GM21576 (cell line): ENCODE results near the gene RBM20.

ENCODE experiments used
- ATAC-seq: cut with Tn5 transposase; IDR thresholded peaks from one replicate; pipeline ENCODE4 v1.9.1; 2021; ENCODE audit warnings: mild to moderate bottlenecking, moderate library complexity; ENCODE audit not compliant: unreplicated experiment

RBM20 gene

GRCh38 chr10:110863361-110863760, 219.2 kb downstream of the RBM20 start:
- no peak for ATAC-seq

DNA sequence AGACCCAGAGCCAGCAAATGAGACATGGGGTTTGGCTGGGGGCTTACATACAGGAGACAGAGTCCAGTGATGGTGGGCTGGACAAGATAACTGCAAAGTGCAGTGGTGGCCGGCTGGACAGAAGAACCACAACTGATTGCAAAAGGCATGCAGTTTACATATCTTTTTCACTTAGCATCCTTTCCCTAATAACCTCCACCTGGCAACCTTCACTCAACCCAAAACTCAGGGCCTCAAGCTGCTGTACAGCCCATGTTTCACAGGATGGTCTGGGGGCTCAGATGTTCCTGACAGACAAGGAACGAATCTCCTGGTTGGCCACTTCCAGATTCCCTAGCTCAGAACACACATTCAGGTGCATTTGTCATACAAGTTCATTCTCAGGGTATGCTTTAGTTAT, 219.8 kb downstream of the RBM20 start:
- ATAC-seq = no peak

- ATAC-seq = peak; percentile 53
Measured at GRCh38 chr10:110864662-110865140, 220.6 kb downstream of the RBM20 start.

- no peak for ATAC-seq
Measured at GRCh38 chr10:110865186-110865808, 221.2 kb downstream of the RBM20 start.

GRCh38 chr10:110865809-110866482, 221.8 kb downstream of the RBM20 start:
- peak; percentile 19 for ATAC-seq

DNA sequence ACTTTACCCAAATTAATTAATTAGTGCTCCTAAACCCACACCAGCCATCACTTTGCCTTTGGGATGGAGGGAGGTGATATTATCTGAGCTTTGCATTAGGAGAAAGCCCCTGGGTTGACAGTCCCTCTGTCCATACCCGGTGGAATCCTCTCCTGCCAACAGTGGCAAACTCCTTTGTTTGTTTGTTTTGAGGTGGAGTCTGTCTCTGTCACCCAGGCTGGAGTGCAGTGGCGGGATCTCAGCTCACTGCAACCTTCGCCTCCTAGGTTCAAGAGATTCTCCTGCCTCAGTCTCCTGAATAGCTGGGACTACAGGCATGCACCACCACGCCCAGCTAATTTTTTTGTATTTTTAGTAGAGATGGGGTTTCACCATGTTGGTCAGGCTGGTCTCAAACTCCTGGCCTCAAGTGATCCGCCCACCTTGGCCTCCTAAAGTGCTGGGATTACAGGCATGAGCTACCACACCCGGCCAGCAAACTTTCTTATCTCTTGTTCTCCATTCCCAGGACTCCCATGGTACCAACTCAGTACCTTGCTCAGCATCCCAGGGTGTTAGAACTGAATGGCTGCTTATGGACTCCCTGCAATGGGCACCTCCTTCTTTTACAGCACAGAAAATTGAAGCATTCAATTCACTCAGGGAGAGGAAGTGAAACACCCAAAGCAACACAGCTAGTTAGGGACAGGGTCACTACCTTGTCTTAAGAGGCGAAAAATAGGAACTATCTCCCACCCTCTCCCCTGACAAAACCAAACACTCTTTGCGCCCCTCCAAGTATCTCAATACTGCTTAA, 223.1 kb downstream of the RBM20 start:
- ATAC-seq = peak; percentile 31

- ATAC-seq = no peak
Measured at GRCh38 chr10:110867807-110868465, 223.8 kb downstream of the RBM20 start.

DNA sequence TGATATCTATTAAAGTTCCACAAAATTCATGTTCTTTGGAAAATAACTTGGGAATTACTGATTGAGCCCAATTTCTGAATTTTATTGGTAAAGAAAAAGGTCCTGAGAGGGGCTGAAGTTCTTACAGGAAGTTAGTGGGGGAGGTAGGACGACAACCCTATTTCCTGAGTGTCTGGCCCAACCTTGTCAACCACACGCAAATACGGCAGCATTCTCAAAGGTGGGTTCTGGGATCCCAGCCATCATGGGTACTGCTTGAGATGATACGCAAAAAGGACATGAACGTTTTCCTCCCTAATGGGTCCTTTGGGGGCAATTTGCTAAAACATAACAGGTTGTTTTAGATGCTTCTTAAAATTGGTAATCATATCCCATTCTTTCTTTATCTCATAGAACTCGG, 224.8 kb downstream of the RBM20 start:
- ATAC-seq = peak; percentile 12

DNA sequence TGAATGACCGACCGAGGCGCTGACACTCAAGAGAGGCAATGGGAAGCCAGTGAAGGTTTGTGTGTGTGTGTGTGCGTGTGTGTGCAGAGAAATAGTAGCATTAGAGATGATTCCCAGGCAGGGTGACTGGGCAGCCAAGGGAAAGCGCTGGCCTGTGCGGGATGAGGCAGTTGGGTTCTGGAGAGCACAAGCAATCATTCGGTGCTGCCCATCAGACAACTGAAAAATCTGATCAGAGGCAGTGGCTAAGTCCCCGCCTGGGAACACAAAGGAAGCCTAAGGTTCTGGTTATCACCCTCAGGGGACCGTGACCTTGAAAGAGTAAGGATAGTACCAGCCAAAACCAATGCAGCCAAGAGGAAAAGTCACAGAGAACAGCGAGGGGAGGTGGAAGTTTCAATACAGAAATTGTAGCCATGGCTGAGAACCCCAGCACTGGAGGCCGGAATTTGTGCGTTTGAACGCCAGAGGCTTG, 226.7 kb downstream of the RBM20 start:
- no peak for ATAC-seq

DNA sequence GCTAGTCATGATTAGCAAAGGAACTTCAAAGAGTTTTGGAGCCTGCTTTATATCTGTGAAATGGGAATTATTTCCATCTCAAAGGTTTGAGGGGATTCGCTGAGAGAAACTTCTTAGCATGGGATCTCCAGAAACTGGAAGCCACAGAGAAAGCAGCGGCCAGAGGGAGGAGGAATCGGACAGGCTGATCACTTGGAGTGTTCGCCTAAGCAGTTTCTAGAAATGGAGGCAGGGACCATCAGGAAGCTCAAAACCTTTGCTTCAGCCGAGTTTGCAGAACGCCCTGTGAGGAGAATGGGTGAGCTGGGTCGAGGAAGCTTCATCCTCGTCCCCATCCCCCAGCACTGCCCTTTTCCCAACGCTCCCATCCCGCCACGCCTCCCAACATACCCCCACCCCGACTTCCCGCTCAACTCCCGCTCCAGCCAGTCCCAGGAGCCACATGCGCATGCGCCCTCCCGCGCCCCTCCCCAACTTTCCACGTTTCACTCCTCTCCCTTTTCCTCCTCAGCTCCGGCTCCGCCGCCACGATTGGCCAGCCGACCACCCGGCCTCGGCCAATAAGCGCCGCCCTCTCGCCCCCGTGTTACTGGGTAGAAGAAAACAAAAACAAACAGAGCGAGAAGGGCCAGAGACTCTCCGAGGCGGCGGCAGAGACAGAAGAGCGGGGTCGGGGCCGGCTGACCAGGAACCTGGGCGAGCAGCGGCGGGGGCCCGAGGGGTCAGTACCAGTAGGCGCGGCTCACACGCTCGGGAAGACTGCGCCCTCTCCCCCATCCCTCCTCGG, 227.4 kb downstream of the RBM20 start, which contains the start of gene PDCD4:
TSS of gene PDCD4 (plus strand) at position 631 of the 787 bp plus-strand sequence. CDS start 4,100 bp downstream, outside the sequence.
- peak; percentile 67 for ATAC-seq

DNA sequence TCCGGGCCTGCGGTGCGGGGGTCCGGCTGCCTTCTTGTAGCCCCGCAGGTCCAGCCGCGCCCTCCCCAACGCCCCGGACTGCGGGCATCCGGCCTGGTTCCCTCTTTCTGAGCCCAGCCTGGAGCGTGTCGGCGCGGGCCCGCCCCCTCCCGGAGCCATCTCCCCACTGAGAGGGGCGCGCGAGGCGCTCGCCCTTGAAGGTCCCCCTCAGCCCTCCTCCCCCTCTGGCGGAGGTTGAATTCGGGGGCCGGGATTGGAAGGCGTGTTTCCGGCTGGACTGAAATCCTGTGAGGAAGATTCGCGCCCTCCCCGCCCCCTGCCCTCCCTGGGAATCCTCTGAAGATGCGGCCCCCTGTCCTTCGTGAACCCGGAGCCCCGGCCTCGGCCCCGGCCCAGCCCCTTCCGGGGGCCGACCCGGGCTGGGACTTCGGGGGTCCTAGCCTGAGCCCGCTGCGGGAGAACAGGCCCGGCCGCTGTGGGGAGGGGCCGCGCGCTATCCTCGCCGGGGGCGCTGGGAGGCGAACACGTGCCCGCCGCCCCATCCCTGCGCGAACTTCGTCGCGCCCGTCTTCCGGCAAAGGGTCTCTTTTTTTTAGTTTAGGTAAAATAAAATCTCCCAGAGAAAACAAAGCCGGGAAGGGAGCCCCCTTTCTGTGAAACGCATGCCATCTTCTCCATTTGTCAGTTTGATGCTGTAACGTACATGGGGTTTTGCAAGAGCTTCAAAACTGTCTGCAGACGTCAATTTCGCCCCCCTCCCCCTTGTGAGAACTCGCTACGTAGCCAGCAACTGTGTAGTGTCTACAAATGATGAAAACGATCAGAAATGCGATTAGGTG, 228.2 kb downstream of the RBM20 start:
- peak; percentile 34 for ATAC-seq

GRCh38 chr10:110872984-110873923, 229.1 kb downstream of the RBM20 start:
- no peak for ATAC-seq

DNA sequence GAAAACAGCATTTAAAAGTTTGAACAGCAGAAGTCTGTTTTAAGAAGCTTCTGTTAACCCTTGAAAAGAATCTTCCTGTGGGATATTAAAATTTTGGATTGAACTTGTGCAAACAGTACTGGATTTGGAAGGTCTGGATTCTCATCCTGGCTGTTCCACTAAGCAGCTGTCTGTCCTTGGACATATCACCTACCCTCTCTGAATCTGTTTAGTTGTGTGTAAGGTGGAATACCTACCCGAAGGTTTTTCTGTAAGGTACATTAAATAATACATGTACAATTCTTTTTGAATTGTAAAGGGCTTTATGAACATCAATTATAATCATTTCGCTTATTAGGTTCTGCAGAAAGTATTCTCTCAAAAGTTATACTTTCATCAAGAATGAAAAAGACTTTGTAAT, 229.8 kb downstream of the RBM20 start:
- ATAC-seq = no peak

GRCh38 chr10:110876000-110876399, 231.9 kb downstream of the RBM20 start:
- no peak for ATAC-seq

GRCh38 chr10:110876788-110877187, 232.7 kb downstream of the RBM20 start:
- no peak for ATAC-seq

GRCh38 chr10:110880012-110880411, 235.9 kb downstream of the RBM20 start:
- ATAC-seq = no peak

DNA sequence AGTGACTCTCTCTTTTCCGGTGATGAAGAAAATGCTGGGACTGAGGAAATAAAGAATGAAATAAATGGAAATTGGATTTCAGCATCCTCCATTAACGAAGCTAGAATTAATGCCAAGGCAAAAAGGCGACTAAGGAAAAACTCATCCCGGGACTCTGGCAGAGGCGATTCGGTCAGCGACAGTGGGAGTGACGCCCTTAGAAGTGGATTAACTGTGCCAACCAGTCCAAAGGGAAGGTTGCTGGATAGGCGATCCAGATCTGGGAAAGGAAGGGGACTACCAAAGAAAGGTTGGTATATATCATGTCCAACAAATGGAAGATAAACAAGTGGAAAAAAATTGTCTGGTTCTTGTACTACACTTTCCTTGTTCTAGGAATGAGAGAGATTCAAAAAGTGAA, 237.1 kb downstream of the RBM20 start:
- ATAC-seq = no peak

DNA sequence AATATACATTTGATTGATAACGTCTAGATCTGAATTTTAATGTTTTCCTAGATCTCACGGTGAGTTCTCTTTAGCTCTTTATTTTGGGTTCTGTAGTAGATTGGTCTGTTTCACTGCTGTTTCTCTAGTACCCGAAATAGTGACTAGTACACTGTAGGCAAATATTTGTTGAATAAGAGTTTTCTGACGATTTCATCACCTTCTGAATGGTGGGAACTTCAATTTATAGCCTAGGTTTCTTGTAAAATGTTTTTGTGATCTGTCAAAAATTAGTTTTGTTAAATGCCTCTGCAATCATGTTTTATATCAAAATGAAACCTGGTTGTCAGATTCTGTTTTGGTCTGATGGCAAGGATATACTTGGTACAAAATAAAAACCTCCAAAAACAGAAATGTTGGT, 237.8 kb downstream of the RBM20 start:
- no peak for ATAC-seq
